Measurements from ENCODE around the gene IFI27L1.

The IFI27L1 gene

DNA sequence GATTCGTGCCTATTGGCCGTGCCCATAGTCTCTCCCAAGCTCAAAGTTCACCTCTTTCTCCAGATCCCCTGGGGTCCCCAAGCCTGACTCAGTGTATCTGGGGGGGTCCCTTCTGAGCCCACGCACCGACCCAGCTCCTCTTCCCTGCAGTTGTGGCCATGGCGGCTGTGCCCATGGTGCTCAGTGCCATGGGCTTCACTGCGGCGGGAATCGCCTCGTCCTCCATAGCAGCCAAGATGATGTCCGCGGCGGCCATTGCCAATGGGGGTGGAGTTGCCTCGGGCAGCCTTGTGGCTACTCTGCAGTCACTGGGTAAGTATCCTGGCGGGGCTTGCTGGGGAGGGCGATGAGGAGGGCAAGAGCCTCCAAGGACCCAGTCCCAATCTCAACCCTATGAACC, 34.5 kb downstream of the IFI27L1 start:
- DNase-seq = no peak

DNA sequence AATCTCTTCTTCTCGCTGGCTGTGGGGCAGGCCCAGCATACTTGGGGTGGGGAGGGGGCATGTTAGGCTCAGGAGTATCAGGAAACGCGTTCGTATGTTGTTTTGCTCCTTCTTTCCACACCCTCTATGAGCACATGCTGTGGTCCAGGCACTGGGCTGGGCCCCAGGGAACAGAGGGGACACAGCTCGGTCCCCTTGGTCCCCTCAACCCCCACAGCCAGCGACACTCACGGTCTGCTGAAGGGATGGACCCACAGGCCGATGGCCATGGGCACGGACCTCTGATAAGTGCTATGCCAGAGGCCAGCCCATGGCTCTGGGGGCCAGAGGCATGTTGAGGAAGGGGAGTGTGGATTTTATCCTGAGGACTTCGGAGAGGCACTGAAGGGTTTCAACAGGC, 35.6 kb downstream of the IFI27L1 start:
- DNase-seq = no peak

DNA sequence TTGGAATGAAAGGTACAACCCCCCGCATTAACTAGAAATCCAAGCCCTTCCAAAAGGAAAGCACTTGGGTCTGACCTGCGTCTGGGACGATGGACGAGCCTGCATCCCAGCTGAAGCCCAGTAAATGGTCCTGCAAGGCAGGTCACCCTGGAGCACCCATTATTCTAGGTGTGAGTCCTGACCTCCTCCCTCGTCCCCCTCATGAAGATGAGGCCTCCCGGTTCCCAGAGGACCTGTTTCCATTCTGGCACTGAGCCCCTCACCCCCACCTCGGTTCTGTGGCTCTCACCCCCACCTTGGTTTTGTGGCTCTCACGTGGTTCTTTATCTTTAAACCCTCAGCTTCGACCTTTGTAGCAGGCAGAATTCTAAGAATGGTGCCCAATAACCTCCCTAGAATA, 36.7 kb downstream of the IFI27L1 start:
- no peak for DNase-seq

DNA sequence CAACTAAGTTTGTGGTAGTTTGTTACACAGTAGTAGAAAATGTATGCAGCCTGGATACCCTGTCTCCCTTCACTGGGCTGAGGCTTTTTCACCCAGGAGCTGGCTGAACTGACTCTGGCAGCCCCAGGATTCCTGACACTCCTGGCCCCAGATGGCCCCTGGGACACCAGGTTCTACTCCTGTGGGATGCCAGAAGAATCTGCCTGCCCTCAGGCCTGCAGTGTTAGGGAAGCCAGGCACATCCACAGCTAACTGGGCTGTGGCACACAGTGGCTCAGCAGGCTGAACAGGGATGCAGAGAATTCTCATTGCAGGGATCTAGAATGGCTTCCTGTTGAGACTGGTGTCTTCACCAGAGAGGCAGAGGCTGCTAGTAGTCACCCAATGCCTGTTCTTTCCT, 38.0 kb downstream of the IFI27L1 start:
- DNase-seq = no peak

DNA sequence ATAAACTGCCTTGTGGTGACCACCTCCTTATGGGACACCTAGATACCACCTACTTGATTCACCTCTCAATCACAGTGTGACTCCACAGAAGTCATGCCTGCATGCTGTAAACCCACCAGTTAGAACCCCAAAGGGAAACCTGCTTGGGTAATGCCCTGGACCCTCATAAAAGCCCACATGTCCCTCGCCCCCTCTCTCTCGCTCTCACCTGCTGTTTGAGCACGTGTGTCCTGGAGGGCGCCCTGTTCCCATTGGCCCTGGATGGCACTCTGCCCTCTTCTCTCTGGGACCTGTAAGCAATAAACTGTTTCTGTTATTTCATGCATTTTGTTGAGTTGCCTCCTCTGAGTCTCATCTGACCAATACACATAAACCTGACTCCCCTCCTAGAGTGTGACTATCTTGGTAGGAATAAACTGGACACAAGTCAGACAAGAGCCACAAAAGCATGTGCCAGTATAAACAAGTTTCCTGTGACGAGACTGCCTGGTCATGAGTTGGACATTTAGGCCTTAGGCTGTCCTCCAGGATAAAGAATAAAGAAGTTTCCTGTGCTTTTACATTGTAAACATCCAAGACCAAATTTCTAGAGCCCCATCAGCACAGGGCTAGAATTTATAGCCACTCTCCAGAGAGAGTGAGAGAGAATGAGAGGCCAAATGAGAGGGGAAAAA, 39.7 kb downstream of the IFI27L1 start:
- no peak for DNase-seq

DNA sequence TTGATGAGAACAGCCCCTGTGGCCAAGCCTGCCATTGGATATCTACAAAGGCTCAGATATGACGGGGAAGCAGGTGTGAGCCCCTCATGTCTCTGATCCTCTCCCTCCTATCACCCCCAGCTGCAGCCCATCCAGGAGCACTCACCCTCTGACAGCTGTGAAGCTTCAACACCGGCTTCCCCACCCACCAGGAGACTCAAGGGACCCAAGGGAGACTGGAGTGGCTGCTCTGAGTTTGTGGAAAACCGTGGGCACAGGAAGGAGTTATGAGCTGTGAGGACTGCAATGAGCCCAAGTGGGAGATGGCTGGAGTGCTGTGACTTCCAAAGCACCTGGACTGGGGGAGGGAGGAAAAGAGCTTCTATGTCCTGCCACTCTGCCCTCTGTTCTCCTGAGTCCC, 40.4 kb downstream of the IFI27L1 start:
- DNase-seq = no peak

DNA sequence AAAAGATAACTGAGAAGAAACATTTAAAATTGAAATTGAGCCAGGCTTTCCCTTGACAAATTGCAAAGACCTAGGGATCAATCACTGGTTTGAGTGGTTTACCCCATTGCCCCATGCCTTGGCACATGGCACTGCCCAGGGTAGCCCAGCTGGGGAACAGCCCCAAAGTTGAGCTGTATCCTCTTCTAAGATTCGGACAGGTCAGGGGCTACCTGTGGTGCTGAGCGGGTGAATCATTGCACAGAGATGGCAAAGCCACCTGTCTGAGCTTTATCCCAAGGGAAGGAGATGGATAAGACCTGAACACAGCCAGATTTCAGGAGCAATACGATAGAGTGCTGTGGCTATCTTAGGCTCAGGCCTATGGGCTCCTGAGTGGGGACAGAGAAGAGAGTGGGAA, 41.3 kb downstream of the IFI27L1 start:
- DNase-seq = no peak

DNA sequence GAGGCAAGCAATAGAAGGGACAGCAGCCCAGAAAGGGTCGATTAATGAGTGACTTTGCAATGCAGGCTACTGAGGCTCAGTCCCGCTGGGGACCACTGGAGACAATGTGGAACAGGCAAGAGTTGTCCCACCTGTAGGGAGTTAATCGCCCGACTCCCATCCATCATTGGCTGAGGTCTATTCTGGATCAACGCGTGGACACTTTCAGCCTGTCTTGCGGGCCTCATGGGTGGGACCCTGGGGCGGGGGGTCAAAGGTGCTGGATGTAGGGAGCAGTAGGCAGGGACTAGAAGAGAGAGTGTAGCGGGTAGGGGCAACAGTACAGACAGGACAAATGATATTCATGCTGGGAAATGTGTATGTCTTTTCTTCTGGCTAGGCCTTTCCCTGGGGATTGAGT, 42.2 kb downstream of the IFI27L1 start:
- no peak for DNase-seq

DNA sequence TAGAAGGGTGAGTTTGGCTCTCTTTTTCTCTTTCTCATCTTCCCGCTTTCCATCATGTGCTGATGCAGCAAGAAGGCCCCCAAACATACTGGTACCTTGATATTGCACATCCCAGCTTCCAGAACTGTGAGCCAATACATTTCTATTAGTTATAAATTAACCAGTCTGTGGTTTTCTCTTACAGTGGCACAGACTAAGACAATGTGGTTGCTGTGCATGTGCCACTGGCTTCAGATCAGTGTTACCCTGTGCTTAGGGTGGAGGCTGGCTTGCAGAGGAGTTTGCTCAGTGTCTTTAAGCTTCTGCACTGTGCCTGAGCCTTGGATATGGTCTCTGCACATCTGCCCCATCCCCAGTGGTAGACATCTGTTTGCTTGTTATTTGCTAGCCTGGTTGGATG, 42.8 kb downstream of the IFI27L1 start:
- no peak for DNase-seq

DNA sequence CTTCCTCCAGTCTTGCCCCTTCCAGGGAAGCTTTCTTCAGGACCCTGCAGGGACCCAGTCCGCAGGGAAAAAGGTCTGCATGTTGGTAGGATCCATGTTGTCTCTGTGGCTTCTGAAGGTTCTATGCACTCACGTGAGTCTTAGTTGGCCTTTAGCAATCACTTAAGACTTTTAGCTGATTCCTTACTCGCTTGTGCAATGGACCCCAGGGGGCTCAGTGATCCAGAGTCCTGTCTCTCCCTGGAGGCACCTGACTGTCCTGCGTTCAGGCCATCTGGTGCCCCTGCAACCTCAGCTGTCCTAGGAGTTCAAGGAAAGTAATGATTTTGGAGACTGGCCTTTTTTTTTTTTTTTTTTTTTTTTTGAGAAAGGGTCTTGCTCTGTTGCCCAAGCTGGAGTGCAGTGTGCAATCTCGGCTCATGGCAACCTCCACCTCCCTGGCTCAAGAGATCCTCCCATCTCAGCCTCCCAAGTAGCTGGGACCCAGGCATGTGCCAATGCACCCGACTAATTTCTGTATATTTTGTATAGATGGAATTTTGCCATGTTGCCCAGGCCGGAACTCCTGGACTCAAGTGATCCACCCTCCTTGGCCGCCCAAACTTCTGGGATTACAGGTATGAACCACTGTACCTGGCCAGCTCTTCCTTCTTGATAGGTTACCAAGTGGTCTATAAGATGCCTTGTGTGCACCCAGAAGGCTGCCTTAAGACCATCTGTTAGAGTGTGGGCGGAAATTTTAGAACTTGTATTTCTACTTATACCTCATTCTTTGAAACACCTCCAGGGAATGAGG, 43.7 kb downstream of the IFI27L1 start:
- DNase-seq = peak; percentile 43

DNA sequence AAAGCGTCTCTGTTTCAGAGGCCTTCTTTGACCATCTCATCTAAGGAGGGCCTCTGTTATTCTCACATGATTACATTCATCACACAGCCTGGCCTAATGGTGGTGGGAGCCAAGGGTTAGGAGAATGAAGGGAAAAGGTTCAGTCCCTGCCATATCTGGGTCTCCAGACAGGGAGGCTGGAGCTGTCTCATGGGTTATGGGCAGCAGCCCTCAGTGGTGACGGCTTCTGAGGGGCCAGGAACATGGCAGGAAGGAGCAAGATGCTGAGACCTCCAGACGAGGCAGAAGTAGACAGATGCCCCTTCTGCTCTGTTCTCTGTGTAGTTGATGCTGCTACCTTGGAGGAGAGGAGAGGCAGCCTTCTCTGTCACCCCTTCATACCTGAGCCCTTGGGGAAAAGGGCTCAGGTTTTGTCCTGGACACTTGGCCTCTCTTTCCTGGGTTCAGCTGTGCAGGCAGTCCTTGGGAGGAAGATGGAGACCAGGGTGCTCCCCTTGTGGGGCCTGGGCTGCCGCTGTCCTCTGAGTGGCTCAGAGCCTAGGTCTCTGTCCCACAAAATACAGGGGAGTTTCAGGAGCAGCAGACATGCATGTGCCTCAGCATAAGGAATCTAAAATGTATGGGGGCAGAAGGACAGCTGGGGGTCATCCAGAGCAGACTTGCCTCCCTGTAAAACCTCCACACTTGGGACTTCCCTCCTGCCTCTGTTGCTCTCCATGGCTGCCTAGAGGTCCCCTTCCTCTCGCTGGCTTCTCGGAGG, 44.7 kb downstream of the IFI27L1 start:
- peak; percentile 41 for DNase-seq

DNA sequence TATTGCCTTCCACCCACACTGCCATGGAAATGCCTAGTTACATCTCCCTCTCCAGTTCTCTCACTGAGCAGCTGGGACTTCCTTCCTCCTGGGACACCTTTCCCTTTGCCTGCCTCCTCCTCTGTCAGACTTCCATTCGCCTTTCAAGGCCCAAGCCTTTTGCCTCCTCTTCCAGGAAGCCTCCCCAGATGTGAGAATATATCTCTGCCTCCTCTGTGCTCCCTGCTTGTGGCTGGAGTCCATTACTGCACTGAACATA, 45.2 kb downstream of the IFI27L1 start:
- no peak for DNase-seq

DNA sequence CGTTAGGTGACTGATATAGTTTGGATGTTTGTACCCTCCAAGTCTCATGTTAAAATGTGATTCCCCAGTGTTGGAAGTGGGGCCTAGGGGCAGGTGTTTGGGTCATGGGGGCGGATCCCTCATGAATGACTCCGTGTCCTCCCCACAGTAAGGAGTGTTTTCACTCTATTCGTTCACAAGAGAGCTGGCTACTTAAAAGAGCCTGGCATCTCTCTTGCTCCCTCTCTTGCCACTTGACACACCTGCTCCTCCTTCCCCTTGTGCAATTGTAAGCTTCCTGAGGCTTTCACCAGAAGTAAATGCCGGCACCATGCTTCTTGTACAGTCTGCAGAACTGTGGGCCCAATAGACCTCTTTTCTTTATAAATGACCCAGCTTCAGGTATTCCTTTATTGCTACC, 45.7 kb downstream of the IFI27L1 start:
- no peak for DNase-seq

DNA sequence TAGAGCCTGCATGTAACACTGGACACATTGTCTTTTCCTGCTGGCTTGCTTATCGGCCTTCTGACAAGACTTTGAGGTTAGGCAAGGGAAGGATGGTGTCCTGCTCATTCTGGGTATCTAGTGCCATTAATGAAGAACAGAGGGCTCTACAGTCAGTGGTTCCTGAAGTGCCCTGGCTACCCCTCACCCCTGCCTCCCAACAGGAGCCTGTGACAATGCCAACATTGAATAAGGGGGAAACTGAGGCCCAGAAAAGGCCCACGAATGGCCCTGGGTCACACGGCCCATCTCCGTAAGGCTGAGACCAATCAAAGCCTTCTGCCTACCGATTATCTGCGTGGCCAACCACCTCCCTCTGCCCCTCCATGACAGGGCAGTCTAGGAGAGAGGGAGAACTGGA, 46.2 kb downstream of the IFI27L1 start:
- DNase-seq = peak; percentile 45

DNA sequence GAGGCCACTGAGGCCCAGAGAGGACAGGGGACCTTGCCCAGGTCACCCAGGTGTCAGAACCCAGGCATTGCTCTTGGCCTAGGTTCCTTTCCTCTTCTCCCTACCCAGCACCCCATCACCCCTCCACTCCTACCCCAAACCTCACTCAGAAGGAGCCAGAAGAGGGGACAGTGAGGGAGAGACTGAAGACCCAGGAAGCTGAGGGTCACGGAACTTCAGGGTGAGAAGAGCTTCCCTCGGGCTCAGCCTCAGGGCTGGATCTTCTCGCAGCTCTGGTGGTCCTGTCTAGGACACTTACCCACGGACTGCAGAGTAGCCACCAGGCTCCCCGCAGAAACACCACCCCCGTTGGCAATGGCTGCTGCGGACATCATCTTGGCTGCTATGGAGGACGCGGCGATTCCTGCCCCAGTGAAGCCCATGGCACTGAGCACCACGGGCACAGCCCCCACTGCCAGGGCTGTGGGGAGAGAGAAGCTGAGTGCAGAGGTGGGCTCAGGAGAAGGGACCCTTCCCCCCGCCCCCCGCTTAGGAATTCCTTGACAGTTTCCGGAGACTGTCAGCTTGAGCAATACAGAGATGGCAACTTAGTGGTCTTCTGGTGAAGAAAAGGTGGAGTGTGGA, 47.2 kb downstream of the IFI27L1 start:
- peak; percentile 35 for DNase-seq

DNA sequence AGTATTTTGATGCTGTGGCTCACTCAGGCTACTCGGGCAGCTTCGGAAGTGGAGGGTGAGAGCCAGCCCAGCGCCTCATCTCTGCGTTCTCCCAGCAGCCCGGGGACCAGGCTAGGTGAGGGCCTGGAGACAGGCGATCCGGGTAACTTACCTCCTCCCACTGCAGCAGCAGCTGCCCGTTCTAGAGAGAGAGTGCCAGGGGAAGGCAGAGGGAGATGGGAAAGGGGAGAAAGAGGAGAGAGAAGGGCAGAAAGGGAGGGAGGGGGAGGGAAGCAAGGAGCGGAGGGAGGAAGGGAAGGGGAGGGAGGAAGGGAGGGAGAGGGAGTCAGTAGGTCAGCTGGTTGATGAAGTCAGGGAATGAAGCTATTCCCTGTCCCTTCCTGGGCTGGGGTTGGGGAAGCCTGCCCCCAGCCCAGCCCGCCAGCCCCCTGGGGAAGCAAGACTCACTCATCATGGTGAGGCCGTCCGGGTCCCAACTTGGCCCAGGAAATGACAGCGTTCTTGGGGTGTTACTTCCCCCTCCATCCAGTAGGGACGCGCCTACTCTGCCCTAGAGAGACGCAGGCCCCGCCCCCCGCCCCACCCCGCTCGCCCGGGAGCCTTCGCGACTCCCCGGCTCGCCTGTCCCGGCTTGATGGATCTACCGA, 48.1 kb downstream of the IFI27L1 start, which contains the start of gene IFI27L2:
Gene IFI27L2 (minus strand): TSS at position 494 of the 647 bp plus-strand sequence. CDS start 40 bp downstream, at position 454.
- DNase-seq = peak; percentile 80

DNA sequence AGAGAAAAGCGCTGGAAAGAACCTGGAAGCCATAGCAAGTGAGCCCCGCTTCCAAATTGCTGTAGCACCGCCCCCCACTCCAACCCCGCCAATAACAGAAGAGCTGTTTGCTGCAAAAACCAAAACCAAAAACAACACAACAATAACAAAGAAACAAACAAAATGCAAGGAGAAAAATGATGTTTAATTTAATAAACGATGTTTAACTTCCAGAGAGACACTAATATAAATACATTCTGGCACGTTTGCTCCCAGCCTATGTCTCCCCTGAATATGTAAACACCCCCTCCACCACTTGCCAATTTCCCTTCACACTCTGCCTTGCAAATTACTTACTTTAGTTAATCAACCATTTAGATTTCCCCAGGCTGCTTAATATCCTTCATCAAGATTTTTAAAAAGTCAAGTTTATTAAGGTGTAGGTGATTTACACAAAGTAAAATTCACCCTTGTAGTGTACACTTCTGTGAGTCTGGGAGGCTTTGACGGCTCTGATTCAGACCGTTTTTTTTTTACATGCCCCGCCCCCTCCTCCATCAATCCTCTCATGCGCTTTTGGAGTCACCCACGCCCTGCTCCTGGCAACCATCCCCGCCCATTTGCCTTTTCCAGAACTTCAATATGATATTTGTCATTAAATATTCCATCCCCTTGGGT, 48.8 kb downstream of the IFI27L1 start:
- DNase-seq = peak; percentile 52

DNA sequence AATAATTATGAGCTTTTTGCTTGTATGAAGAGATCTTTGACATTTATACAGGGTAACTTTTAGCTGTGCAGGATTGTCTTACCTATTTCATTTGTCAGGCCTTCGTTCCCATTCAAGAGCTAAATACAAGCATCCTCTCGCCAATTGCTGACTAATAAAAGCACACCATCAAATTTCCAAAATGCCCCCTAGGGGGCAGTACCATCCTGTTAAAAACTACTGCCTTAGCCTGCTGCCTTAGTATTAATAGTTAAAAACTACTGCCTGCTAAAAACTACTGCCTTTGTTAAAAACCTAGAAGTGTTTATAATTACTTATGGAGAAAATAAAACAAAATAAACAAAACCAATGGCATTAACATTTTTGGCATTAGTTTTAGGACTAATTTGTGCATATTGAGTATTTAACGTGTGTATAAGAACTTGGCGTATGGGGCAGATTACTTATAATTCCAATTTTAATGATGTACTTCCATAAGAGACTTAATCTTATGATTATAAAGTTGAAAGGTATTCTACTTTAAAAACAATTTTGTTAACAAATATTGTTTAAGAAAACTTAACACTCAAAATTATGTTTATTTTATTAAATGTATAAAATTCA, 51.3 kb downstream of the IFI27L1 start:
- peak; percentile 67 for DNase-seq

DNA sequence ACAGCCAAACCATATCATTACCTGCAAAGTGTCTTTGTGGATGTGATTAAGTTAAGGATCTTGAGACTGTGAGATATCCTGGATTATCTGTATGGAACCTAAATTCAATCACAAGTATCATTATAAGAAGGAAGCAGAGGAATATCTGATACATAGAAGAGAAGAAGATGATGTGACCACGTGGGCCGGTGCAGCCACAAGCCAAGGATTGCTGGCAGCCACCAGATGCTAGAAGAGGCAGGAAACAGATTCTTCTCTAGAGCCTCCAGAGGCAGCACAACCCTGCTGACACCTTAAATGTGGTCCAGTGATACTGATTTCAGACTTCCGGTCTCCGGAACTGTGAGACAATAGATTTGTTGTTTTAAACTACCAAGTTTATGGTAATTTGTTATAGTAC, 54.4 kb downstream of the IFI27L1 start:
- peak; percentile 21 for DNase-seq

DNA sequence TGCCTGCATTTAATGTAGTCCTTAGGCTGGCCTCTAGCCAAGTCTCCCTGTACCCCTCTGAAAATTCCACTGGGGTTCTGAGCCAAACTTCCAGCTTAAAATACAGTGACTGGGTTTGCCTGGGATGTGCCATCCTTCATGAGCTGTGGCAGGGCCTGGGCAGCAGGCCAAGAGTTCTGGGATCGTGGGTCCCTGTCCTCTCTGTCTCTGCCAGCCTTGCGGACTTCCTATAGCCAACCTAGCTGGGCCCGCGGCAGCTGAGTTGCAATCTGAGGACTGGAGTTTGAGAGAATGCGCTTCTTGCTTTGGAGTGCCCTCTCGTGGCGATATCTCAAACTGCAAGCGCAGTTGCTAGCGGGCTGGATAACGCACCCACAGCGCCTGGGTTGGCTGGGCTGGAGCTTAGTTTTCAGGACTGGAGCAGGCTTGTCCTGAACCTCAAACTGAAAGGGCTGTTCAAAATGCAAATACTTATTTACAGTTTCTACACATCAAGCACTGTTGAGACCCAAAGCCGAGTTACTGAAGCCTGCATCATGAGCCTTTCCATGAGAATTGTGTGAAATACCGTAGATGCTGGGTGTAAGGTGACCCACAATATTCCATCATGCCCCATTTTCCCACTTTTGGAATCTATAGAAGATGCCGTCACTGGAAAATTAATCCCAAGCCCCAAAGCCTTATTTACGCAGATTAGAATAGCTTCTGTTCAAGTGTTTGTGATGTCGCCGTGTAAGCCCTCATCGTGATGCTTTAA, 55.6 kb downstream of the IFI27L1 start:
- peak; percentile 95 for DNase-seq

DNA sequence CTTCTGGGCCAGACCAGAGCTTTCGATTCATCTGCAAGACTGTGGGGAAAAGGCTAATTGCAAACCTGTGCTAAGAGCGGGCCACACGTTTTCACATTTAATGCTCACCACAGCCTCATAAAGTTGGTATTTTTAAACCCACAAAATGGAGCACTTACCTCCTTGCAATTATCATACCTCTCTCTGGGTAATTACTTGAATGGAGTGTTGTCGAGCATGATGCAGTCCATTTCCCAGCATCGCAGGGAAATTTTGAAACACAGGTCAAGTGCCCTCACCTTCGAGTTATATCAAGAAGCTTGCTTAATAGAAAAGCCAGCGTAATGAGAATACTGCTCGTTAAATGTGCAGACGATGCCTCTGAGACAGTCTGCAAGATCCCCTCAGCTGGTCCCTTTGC, 57.1 kb downstream of the IFI27L1 start:
- no peak for DNase-seq

All from activated CD8-positive, alpha-beta memory T cell treated with anti-CD3 and anti-CD28 coated beads for 24 hours (primary cell).